Peyer's patch (tissue), 4 donors: ENCODE measurements around the gene KBTBD6.

Experiments
- CTCF ChIP-seq, 6 experiments: fragments of 450-650 bp in 4 of 6; fragments of 200-600 bp in 2 of 6; sonication (generic) in 1 of 6; IDR thresholded peaks; one replicate each; pipeline ENCODE4 v1.5.1; 2017 to 2019; ENCODE audit warnings: antibody characterized with exemption in 6 of 6, mild to moderate bottlenecking in 3 of 6, moderate library complexity in 1 of 6
- POLR2A ChIP-seq, 2 donors: fragments of 450-650 bp; IDR thresholded peaks; one replicate each; pipeline ENCODE4 v1.5.1; 2017; ENCODE audit warnings: antibody characterized with exemption in 2 of 2, mild to moderate bottlenecking in 2 of 2, moderate library complexity in 2 of 2

DNA sequence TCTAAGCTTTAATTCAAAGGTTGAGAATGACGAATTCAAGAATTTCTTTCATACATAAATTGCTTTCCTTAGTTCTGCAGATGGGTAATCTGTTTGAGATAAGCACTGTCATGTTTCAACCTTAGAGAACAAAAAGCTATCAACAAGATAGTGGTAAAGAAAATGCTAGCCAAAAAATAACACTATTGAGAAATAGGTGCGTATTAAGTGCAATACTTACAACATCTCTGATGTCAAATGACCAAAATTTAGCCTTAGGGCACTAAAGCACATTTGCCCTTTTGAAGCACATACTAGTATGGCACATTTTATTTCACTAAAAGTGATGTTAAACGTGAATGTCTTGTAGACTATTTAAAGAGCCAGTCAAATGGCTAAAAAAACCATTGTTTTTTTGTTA, 4.9 kb downstream of the KBTBD6 start:
- no peak for TF ChIP-seq CTCF (IDR thresholded peaks at IDR 0.05)
- TF ChIP-seq POLR2A (IDR thresholded peaks at IDR 0.05) = no peak
